Measurements from ENCODE around the gene CFAP53. TPM values are rescaled to one million over a fixed set of nuclear protein-coding genes. Genes with fewer than 3 reads are reported as not detected.
"Not testable (repeated sequence)": the region's sequence is repeated elsewhere in the genome, so short reads cannot be mapped to it uniquely, and the experiment has no call there.

CFAP53 gene
- total RNA-seq, 1 donor from 2014 or later: 0.11 TPM

DNA sequence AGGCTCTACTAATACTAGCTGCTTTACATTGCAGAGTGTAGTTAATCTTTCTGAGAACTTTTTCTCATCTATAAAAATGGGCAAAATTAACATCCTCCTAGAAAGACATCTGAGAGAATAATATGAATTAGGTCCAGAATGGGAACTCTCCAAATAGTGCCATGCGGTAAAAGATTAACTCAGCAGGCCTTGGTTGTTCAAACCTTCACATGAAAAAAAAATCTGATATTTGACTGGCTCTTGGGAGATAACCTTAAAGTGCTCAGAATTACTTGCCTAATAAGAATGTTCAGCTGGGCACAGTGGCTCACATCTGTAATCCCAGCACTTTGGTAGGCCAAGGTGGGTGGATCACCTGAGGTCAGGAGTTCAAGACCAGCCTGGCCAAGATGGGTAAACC, 26.7 kb upstream of the CFAP53 start:
- DNase-seq (no peak), ATAC-seq (ENCODE audit: poor library complexity) (no peak)
- intact Hi-C loops (cut with DNase I): no loop called here

DNA sequence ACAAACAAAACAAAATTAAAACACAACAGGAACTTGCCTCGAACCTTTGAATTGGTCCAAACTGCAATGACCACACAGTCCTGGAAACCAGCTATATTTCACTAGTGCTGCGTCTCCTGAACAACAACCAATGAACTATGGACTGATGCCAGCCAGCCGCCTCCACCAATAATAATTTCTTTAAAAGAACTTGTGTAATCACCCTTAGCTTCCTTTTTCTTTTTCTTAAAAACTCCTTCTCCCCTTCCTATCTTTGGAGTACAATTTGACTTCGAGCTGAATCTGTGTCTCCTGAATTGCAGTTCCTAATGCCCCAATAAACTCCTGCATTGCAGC, 22.8 kb upstream of the CFAP53 start:
- intact Hi-C loops (cut with DNase I): no loop called here
- ATAC-seq (ENCODE audit: poor library complexity): no peak
- no peak for DNase-seq

DNA sequence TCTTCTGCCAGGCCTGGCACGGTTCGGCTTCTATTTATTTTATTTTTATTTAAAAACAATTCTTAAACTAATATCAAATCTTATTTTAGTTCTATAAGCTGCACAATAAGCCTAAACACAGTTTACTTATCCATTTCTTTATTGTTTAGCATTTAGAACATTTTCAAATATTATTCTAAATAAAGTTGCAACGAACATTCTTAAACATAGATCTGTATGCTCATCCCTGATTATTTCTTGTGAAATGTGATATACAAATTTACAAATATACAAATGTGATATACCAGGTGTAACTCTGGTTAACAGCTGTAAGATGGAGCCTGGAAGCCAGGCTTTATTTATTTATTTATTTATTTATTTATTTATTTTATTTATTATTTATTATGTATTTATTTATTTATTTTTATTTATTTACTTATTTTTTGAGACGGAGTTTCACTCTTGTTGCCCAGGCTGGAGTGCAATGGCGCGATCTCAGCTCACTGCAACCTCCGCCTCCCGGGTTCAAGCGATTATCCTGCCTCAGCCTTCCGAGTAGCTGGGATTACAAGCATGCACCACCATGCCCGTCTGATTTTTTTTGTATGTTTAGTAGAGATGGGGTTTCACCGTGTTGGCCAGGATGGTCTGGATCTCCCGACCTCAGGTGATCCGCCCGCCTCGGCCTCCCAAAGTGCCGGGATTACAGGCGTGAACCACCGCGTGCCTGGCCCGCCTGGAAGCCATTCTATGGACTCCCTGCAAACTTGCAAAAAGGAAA, 22.2 kb upstream of the CFAP53 start:
- ATAC-seq (ENCODE audit: poor library complexity): not testable (repeated sequence)

DNA sequence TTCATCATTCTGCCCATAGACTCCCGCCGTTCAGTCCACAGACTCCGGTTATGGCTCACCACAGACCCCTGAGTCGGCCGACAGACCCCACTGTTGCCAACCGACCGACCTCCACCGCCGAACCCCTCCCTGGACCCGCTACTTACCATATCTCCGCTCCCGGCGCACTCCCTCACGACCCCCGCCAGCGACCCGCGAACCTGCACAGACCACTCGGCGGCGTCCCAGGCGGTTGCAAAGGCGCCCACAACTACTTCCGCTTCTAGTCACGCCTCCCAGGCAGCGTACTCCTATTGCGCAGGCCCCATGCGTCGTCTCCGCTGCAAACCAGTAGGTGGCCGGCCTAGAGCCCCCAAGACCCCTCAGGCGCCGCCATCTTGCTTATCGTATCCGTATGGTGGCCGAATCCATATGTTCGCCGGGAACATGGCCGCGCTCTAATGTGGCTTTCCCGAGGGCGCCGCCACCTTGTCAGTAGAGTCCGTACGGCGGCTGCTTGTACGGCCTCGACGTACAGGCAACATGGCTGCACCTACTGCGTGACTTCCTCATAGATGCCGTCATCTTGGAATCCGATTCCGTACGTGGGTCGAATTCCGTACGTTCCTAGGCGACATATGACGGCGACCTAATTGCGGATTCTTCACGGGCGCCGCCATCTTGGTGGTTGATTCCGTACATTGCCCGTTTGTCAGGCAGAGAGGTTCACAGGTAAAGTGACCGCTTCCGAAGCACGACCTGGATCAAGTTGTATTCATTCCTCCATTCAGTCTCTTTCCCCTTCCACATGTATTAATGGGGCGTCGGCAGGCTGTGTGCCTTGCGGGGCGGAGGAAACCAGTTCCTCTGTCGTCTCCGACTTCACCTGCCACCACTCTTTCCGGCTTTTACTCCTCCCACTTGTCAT, 21.4 kb upstream of the CFAP53 start, which contains the start of gene CXXC1:
CXXC1 (minus strand) TSS at position 252 of the 907 bp plus-strand sequence; CDS start at position 149, 103 bp downstream.
- DNase-seq: peak; percentile 98
- ATAC-seq (ENCODE audit: poor library complexity): peak; percentile 96
- intact Hi-C loops (cut with DNase I): no loop called here

More for the DNA sequence above, 22.2 kb upstream of the CFAP53 start:
- intact Hi-C loops (cut with DNase I); DNase-seq: not testable (repeated sequence)

DNA sequence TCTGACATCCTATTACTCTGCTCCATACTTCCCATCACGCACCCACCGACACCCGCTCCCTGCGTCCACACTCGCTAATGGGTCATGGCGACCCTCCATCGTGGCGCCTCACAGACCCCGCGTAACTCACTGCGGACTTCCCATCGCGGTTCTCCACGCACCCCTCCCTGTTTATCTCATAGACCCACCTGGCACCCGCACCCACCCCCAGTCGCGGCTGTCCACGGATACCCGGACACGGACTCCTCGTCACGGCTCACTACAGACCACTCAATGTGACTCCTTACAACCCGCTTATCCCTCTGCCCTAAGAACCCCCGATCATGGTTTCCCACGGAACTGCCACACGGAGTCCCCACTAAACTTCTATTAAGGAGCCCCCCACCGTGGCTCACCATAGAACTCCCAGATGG, 20.7 kb upstream of the CFAP53 start:
- intact Hi-C loops (cut with DNase I): no loop called here
- DNase-seq (no peak), ATAC-seq (ENCODE audit: poor library complexity) (peak; percentile 2)

DNA sequence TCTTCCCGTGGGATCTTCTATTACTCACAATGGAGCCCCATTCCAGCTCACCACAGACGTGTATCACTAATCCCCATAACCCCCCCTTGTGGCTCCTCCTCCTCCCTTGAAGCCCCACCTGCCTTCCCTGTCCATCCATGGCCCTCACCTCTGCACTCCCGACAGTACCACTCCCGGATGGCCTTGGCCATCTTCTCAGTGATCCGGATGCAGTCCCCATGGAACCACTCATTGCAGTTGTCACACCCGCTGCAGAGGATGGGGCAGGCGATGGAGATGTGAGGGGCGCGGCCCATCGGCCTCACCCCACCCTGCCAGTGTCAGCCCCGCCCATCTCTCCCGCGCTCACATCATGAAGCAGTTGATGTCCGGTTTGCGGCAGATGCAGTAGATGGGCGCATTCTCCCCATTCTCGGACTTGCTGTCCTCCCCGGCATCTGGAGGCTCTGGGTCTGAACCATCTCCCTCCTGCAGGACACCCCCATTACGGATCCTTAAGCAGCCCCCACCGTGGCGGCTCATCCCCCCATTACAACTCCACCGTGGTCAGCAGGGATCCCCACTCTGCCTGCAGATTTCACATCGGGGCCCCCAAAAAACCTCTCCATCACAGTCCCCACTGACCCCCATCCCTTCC, 20.2 kb upstream of the CFAP53 start:
- no peak for DNase-seq
- no peak for ATAC-seq (ENCODE audit: poor library complexity)
- intact Hi-C loops (cut with DNase I): no loop called here

DNA sequence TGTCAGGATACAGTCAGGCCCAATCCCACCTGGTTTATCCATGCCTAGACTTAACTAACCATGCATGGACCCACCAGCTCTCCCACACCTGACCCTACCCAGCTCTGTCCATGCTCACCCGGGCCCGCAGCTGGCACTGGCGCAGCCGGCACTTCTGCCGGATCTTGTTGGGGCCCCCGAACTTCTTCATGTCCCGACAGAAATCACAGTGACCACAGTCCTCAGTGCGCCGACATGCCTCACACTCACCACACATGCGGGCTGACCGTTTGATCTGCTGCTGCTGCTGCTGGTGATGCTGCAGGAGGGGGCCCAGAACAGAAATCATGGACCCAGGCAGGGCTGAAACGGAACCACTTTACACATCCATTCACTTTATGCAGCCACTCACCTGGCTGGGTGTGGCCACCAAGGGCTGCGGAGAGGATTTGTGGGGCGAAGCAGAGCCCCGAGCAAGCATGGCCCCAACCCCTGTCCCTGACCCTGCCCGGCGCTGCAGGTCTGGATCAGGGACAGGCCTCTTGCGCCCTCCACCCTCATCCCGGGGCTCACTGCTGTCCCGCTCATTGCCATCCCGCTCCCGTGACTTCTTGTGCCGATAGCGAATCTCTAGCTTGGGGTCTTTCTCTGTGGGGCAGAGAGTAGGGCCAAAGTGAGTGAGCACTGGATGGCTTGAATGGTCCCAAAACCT, 19.5 kb upstream of the CFAP53 start:
- intact Hi-C loops (cut with DNase I): no loop called here
- DNase-seq: no peak
- no peak for ATAC-seq (ENCODE audit: poor library complexity)

DNA sequence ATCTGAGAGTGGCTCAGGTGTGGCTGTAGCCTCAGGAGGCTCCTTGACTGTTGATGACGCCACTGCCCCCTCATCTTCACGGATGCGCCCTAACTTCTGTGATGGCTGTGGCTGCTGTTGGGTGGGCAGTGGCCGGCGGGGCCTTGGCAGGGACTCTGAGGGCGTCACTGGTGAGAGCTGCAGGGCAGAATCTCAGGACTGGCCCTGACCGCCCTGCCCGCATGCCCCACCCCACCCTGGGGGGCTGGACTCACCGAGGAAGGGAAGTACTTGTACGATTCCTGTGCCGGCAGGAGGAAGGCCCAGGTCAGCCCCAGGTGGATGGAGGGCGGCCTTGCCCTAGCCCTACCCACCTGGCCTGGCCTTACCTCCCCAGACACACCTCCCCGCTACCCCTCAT, 18.8 kb upstream of the CFAP53 start:
- ATAC-seq (ENCODE audit: poor library complexity): no peak
- intact Hi-C loops (cut with DNase I): no loop called here
- no peak for DNase-seq

DNA sequence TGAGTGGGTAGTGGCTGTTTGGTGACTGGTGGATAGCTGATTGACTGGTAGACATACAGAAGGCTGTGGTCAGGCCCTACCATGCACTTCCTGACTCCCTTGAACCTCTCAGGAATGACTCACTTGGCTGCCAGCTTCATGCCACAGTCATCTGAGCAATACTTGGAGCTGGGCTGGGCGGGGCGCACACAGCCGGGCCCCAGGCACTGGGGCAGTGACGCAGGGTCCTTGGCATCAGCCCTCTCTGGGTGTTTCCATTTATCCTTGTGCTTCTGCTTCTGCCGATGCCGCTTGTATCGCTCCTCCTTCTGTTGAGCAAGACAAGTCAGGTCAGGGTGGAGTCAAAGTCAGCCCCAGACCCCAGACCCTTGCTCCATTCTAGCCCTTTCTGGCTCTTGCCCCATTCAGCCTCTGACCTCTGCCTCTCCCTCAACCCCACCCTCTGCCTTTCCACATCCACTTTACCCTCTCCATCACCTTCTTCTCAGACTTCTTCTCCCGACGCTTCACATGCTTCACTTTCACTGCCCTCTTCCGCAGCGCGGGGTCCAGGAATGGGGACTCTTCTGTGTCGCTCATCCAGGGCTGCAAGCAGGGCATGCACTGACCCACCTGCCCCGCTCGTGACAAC, 18.1 kb upstream of the CFAP53 start:
- DNase-seq (no peak), ATAC-seq (ENCODE audit: poor library complexity) (no peak)
- intact Hi-C loops (cut with DNase I): no loop called here

DNA sequence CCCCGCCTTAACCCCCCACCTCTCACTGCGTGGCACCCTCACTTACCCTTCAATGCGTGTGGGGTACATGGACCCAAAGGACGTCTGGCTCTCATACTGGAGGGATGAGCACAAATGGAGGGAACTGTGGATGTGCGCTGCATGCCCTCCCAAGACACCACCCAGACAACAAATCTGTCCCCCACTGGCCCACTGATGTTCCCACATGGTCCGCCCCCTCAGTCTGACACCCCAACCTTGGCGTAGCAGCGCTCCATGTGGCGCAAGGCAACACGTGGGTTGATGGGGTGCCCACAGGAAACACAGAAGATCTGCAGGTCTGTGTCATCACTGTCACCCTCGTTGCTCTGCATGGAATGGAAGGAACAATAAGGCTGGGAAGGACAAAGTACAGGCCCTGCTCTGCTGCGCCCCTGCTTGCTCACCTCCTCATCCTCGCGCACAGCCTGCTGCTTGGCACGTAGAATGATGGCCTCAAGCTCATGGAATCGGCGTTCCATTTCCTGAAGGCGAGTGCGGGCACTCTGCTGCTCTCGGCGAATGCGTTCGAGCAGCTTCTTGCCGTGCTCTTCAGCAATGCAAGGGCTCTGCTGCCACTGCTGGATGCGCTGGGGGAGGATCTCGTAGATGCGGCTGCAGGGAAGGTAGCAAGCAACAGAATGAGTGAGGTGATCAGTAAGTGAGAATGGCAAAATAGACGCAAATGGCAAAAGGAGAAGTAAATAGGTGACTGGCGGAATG, 17.3 kb upstream of the CFAP53 start:
- intact Hi-C loops (cut with DNase I): no loop called here
- DNase-seq (no peak), ATAC-seq (ENCODE audit: poor library complexity) (no peak)

DNA sequence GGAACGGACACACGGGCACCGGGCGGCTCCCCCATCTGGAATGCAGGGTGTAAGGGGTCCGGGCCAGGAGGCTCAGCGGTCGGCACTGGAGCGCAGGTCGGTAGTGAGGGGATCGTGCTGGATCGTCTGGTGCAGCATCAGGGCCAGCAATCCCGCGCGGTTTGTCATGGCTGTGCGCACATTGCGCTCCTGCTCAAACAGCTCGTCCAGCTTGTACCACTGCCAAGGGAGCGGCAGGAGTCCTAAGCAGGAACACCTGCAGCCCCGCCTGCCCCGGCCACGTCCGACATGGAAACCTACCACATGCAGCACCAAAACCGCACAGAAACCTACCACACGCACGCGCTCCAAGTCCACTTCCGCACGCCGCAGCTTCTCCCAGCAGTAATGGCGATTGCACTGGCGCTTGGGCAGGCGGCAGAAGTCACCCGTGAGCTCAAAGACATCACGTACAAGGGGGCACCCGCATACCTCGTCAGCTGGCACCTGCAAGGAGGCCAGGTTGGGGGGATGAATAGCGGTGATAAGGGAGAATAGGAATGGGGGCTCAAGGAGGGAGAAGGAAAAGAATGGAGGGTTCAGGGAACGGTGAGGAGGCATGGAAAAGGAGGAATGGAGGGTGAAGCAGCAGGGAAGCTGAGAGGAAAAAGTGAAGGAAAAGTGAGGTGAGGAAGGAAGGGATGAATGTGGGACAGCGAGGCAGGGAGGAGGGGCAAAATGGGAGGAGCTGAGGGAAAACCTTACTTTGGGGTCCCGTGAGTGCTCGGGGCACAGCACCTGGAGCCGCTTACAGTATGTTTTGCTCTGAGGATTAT, 16.4 kb upstream of the CFAP53 start:
- no peak for DNase-seq

DNA sequence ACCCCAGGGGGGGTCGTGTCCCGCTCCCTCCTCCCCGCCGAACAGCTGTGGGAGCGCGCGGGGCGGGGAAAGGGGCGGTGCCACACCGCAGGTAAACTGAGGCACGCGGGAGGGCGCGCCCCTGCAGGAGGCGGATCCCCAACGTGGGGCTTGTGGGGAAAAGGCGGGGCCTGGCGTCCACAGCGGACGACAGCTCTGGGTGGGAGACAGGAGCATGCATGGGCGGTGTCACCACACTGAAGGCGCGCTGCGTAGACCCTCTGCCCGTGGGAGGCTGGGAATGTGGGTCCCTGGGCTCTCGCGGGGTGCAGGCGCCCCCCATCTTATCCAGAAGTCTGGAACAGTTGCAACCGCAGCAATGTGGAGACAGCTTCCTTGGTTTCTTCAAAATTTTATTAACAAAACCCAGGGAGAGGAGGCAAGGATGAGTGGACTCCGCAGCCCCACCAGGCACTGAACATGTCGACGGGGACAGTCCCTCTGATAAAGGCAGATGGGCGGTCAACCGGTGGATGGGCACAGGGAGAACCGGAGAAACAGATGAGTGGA, 15.8 kb upstream of the CFAP53 start:
- DNase-seq (peak; percentile 65), ATAC-seq (ENCODE audit: poor library complexity) (peak; percentile 1)
- intact Hi-C loops (cut with DNase I): no loop called here

More for the DNA sequence above, 16.4 kb upstream of the CFAP53 start:
- no peak for ATAC-seq (ENCODE audit: poor library complexity)
- intact Hi-C loops (cut with DNase I): no loop called here

DNA sequence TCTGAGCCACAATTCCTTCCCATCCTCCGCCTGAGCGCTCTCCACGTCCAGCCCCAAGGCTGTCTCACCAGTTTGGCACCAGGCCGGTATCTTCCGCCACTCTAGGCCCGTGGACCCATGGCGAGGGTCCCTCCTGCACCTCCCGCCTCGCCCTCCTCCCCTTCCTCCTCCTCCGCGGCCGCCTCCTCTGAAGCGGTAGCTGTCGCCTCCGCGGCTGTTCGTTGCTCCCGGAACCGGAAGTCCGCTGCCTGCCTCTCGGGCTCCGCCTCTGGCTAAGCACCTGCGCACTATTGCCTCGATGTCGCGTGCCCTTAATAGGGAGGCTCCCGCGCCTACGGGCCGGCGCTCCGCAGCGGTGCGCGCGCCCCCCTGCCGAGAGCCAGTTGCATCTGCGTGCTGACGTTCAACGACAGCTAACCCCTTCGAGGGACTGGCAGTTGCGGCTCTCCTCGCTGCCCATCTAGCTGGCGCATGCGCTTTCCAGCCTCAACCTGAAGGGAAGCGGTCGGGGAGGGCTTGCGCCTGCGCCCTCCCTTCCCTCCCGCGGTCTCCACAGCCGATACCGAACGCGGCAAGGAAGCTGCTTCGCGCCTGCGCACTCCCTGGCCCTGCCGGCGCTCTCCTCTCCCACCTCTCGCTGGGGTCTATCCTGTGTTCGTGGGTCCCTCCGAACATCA, 15.1 kb upstream of the CFAP53 start, which contains the start of gene MBD1:
MBD1 (minus strand) TSS at position 229 of the 677 bp plus-strand sequence. CDS start 1,531 bp downstream, outside the sequence.
- intact Hi-C loops (cut with DNase I): no loop called here
- ATAC-seq (ENCODE audit: poor library complexity): peak; percentile 96

DNA sequence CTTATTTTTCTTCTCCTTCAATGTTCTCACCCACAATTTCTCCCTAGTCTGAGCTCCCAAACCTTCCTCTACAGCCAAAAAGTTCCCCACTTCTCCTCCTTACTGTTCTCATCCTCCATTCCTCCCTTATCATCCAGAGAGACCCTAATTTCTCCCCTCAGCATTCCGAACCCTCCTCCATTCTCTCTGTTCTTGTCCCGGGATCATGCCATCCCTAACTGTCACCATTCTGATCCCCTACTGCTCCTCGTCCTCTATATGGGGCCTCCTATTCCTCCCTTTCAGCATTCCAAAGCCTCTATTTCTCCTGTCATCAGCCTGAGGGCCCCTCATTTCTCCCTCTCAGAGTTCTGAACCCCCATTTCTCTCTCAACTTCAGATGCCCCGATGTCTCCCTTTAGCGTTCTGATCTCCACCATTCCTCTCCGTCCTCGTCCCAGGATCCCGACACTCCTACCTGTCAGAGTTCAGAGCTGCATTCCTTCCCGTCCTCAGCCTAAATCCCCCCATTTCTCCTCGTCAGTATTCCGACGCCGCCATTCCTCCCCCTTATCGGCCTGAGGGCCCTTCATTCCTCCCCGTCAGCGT, 14.5 kb upstream of the CFAP53 start:
- intact Hi-C loops (cut with DNase I): no loop called here
- DNase-seq (no peak), ATAC-seq (ENCODE audit: poor library complexity) (no peak)

More for the DNA sequence above, 15.1 kb upstream of the CFAP53 start, which contains the start of gene MBD1:
- DNase-seq: peak; percentile 98

DNA sequence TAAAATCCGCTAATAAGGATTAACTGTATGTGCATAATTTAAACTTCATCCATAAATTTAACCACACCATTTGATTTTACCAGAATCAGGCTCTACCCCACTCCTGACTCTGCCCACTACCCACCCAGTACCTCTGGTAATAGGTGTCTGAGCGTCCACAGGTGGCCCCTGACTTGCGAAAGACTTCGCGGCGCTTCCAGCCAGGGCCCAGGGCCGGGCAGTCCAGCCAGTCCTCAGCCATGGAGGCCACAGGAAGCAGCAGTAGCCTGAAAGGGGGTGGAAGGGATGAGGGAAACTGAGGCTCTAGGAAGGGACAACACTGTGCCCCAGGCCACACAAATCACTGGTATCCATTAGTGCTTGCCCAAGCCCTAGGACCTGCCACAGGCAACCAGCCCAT, 13.5 kb upstream of the CFAP53 start:
- DNase-seq (no peak), ATAC-seq (ENCODE audit: poor library complexity) (no peak)
- intact Hi-C loops (cut with DNase I): no loop called here

DNA sequence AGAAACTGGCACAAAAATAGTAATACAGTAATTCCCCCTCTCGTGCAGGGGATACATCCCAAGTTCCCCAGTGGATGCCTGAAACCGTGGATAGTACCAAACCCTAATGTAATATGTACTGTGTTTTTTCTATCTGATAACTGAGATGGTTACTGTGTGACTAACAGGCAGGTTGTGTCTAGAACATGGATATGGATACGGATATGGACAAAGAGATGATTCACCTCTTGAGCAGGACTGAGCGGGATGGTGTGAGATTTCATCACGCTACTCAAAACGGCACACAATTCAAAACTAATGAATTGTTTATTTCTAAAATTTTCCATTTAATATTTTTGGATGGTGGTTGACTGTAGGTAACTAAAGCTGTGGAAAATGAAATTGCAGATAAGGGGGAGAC, 11.6 kb upstream of the CFAP53 start:
- intact Hi-C loops (cut with DNase I): no loop called here
- ATAC-seq (ENCODE audit: poor library complexity) (no peak), DNase-seq (no peak)

Measured in Right ventricle myocardium superior (tissue), 1 donor.